ENCODE results near the gene KCND3.

KCND3 gene

DNA sequence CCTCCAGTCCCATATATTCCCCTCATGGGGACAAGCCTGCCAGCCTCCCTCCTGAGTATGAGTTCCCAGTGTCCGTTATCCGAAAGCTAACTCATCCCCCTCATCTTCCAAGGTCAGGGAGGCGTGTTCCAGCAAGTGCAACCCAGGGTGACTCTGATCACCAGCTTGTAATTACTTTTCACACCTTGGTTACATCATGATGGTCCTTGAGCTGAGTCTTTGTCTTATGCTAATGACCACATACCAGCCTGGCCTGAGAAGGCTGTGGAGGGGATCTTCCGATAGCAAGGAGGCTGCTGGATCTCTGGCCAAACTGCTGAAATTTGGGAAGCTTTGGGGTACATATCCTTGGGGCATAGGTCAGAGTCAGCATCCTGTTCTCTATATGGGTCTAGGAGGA, 134.2 kb downstream of the KCND3 start:
- no peak for DNase-seq (ENCODE audit: low read depth)

DNA sequence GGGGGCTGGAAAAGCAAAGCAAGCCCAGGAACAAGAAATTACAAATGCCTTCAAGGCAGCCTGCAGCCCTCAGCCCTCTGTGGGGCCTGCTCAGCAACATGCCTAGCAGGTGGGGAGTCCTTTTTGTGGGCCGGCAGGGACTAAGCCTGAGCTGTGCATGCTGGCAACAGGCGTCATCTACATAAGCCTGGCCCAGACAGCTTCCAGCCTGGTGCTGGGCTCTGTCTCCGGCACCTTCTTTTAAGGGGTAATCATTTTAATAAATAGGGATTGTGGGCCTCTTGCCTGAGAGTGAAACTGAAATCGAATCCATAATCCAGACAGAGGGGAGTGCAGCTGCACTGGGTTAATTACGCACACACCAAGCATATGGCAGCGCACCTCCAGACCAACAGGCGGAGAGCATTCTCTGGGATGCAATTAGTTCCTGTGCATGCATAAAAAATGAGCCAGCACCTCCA, 137.2 kb downstream of the KCND3 start:
- H3K4me3 ChIP-seq (ENCODE audit: low read length) = no peak overlapping the region
- DNase-seq (ENCODE audit: low read depth) = no peak
- TF ChIP-seq, protein P1, sequence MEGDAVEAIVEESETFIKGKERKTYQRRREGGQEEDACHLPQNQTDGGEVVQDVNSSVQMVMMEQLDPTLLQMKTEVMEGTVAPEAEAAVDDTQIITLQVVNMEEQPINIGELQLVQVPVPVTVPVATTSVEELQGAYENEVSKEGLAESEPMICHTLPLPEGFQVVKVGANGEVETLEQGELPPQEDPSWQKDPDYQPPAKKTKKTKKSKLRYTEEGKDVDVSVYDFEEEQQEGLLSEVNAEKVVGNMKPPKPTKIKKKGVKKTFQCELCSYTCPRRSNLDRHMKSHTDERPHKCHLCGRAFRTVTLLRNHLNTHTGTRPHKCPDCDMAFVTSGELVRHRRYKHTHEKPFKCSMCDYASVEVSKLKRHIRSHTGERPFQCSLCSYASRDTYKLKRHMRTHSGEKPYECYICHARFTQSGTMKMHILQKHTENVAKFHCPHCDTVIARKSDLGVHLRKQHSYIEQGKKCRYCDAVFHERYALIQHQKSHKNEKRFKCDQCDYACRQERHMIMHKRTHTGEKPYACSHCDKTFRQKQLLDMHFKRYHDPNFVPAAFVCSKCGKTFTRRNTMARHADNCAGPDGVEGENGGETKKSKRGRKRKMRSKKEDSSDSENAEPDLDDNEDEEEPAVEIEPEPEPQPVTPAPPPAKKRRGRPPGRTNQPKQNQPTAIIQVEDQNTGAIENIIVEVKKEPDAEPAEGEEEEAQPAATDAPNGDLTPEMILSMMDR (conservative IDR thresholded peaks at IDR 0.05; ENCODE audit: low read length) = no peak

More for the DNA sequence above, 134.2 kb downstream of the KCND3 start:
- TF ChIP-seq, protein P1 (conservative IDR thresholded peaks at IDR 0.05; ENCODE audit: low read length) = no peak
- H3K4me3 ChIP-seq (ENCODE audit: low read length) = no peak overlapping the region

DNA sequence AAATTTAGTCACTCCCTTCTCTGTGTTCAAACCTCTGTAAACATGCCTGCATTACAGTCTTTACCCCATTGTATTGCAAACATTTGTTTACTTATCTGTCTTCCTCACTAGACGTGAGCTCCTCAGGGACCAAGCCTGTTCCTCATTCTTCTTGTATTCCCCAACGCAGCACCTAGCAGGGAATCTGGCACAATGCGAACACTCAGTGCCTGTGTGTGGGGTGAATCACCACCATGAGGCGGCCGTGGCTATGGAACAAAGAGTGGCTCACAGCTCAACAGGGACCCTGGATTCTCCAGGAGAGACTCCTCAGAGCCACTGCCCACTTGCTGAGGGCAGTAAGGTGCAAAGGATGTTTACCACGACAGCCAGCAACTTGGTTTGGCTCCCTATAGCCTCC, 137.9 kb downstream of the KCND3 start:
- DNase-seq (ENCODE audit: low read depth) = no peak
- no peak overlapping the region for H3K4me3 ChIP-seq (ENCODE audit: low read length)
- TF ChIP-seq, protein P1 (conservative IDR thresholded peaks at IDR 0.05; ENCODE audit: low read length) = no peak

DNA sequence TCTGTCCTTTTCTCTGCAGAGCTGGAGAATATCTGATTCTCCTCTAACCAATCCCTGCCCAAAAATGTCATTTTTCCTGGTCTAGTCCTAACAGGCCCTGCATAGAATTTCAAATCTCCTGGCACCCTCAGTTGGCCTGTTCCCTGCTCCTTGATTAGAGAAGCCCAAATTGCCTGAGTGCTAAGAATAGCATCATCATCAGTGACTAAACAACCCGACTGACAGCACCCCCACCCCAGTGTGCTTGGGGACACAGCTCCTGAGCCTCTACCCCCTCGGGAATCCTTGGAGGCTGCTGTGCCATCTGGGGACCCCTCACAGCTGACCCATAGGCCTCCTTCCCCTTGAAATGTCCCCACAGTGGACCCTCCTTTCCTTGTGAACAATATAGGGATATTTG, 139.4 kb downstream of the KCND3 start:
- H3K4me3 ChIP-seq (ENCODE audit: low read length) = no peak overlapping the region
- TF ChIP-seq, protein P1 (conservative IDR thresholded peaks at IDR 0.05; ENCODE audit: low read length) = no peak
- no peak for DNase-seq (ENCODE audit: low read depth)

DNA sequence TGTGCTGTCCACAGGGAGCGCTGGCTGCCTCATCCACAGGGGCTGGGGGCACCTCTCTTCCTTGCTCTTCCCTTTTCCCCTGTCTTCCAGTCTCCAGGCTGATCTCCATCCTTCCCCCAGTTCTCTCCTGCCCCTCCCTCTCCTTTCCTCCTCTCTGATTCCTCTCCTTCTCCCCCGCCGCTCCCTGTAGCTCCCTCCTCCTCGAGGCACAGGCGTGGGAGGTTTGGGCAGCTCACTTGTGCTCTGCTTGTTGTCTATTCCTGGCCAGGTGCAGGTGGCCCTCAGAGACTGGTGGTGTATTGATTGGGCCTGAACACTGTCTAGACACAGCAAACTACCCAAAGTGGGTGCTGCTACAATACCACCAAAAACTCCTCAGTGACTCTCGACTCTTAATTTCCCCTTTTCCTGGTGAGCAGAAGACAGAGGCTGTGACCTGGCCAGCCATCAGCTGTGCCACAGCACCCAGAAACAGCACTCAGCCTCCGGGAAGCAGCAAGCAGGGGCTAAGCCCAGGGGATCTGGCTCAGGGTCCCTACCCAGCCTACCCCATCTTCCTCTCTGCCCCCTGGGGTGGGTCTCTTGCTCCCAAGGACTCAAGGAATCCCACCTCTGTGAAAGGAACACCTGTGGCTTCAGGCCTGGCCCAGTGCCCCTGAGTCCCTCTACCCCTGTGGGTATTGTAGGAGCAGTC, 140.5 kb downstream of the KCND3 start:
- TF ChIP-seq, protein P1 (conservative IDR thresholded peaks at IDR 0.05; ENCODE audit: low read length) = no peak
- no peak for DNase-seq (ENCODE audit: low read depth)

DNA sequence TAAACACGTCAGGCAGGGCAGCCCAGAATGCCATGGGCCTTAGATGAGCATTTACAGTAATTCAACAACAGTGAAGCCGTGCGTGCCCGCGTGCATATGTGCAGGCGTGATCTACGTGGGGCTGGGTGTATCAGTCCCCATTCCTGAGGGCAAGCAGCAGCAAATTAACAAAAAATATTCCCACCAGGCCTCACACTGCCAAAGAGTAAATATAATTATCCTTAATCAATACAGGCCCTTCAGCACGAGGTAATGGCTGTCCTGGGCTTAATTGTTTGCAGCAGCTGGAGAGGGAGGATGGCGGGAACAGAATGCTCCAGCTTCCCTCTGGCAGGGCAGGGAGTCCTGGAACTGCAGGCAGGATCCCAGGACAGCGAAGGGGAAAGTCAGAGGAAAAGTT, 142.0 kb downstream of the KCND3 start:
- DNase-seq (ENCODE audit: low read depth) = no peak
- TF ChIP-seq, protein P1 (conservative IDR thresholded peaks at IDR 0.05; ENCODE audit: low read length) = no peak
- no peak overlapping the region for H3K4me3 ChIP-seq (ENCODE audit: low read length)

More for the DNA sequence above, 140.5 kb downstream of the KCND3 start:
- no peak overlapping the region for H3K4me3 ChIP-seq (ENCODE audit: low read length)

DNA sequence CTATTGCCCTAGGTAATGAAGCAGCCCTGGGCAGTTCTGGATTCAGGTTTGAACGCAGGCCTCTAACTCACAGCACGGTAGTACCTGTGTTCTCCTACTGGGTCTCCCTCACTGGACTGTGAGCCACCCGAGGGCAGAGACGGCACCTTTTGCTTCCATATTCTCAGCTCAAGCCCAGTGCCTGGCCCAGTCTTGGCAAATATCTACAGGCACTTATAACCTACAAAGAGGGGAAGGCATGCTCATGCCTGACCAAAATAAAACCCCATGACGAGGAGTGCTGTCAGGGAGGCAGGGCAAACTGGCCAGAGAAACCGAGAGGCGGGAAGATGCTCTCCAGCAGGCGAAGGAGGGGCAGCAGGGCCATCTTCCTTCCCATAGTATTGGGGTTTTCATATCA, 142.6 kb downstream of the KCND3 start:
- no peak for DNase-seq (ENCODE audit: low read depth)
- no peak overlapping the region for H3K4me3 ChIP-seq (ENCODE audit: low read length)
- TF ChIP-seq, protein P1 (conservative IDR thresholded peaks at IDR 0.05; ENCODE audit: low read length) = no peak

Measured in AG10803 (cell line).